ENCODE measurements around the gene CEBPG.

Gene CEBPG

DNA sequence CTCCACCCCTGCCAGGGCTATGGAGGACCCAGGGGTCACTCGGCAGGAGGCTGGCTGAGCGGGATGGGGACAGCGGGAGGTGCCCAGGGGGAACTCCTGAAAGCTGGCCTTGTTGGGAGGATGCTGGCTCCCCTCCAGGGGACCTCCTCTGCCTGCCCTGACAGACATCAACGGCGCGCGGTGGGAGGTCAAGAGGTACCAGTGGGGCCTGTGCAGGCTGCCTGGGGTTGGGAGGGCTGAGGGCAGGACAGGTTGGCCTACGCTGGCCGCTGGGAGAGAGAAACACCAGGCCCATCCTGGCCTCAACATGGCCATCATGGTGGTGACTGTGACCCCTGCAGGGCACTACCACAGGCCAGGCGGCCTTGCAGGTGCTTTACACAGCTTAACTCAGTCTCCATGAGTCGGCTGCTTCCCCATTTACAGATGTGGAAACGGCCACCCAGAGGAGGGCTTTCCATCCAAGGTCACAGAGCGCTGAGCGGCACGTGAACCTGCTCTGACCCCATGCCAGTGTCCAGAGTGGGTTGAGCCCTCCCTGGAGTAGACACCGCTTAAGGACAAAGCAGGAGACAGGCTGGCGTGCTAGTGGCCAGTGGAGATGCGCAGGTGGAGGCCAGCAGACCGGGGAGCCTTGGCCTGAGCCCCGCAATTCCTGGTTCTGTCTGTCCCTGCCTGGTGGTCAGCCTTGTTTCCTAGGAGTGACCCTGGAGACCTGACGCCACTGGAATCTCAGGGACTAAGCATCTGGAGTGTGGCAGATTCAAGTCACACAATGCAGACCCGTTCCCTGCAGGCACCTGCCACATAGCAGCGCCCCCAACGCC is 27.6 kb downstream of the CEBPG start:
- H3K4me3 ChIP-seq (ENCODE audit: low read depth, low read length) = no peak overlapping the region

DNA sequence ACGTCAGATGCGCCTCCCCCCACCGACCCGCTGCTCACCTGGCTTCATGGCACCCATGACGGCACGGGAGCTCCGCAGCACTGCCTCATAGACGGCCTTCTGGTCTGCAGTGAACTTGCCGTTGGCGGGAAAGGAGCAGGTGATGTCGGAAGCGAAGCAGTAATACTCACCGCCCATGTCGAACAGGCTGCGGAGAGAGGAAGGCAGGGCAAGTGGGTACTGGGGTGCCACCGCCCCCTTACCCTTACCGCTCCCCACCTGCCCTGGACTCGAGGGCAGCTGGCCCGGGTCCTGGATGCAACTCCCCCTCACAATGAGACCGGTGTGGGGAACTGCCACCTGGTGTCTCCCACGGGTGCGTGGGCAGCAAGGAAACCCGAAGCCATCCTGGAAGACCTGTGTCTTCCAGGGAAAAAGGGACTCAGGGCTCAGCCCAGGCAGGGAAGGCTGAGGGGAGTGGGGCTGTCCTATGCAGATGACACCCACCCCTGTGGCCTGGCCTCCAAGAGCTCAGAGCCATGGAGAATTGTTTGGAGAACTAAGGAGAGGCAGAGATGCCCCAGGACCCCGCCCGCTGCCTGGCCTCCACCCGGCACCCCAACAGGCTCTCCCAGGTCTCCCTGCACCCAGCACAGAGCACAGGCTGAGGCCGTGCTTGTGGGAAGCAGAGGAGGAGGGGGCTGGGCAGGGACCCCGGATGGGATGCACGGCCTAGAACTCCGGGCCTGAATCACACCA is 28.3 kb downstream of the CEBPG start:
- DNase-seq (ENCODE audit: low read depth) = no peak
- TF ChIP-seq, protein P1, sequence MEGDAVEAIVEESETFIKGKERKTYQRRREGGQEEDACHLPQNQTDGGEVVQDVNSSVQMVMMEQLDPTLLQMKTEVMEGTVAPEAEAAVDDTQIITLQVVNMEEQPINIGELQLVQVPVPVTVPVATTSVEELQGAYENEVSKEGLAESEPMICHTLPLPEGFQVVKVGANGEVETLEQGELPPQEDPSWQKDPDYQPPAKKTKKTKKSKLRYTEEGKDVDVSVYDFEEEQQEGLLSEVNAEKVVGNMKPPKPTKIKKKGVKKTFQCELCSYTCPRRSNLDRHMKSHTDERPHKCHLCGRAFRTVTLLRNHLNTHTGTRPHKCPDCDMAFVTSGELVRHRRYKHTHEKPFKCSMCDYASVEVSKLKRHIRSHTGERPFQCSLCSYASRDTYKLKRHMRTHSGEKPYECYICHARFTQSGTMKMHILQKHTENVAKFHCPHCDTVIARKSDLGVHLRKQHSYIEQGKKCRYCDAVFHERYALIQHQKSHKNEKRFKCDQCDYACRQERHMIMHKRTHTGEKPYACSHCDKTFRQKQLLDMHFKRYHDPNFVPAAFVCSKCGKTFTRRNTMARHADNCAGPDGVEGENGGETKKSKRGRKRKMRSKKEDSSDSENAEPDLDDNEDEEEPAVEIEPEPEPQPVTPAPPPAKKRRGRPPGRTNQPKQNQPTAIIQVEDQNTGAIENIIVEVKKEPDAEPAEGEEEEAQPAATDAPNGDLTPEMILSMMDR (IDR thresholded peaks at IDR 0.05; ENCODE audit: control insufficient read depth, extremely low read depth, insufficient read depth) = no peak
- no peak overlapping the region for H3K4me3 ChIP-seq (ENCODE audit: low read depth, low read length)

More for the DNA sequence above, 27.6 kb downstream of the CEBPG start:
- TF ChIP-seq, protein P1 (IDR thresholded peaks at IDR 0.05; ENCODE audit: control insufficient read depth, extremely low read depth, insufficient read depth) = no peak
- DNase-seq (ENCODE audit: low read depth) = no peak

GRCh38 chr19:33402421-33403220 is 29.1 kb downstream of the CEBPG start:
- H3K4me3 ChIP-seq (ENCODE audit: low read depth, low read length) = no peak overlapping the region
- TF ChIP-seq, protein P1 (IDR thresholded peaks at IDR 0.05; ENCODE audit: control insufficient read depth, extremely low read depth, insufficient read depth) = peak; percentile 34; the same call in 1 of the 2 replicates
- no peak for DNase-seq (ENCODE audit: low read depth)

DNA sequence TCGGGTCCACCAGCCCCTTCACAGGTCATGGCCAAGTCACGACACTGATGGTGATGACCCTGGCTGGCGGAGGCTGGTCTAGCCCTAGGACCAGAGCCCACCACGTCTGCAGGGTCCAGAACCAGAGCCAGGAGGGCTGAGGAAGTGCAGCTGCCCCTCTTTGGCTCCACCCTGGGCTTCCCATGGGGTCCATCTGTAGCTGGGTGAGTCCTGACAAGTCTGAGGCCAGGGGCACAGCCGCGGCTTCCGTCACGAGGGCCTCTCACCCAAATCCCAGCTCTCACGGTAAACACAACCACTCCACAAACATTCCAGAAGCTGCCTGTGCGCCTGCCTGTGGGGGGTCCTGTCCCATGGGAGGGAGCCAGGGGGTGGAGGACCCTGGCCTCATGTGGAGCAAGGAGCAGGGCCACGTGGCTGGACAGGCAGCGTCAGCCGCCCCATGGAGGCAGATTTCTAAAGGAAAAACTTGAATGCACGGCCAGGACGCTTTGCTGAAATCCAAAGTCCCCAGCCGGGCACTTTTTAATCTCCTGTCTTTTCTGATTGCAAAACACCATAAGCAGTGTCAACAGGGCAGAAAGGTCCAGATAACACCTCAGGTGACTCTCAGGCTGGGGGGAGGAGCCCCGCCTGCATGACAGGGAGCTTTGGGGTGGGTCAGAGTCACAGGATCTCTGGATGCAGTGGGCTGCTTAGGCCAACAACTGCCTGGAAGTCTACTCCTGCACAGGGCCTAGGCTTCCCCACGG is 29.9 kb downstream of the CEBPG start:
- TF ChIP-seq, protein P1 (IDR thresholded peaks at IDR 0.05; ENCODE audit: control insufficient read depth, extremely low read depth, insufficient read depth) = no peak
- DNase-seq (ENCODE audit: low read depth) = no peak
- H3K4me3 ChIP-seq (ENCODE audit: low read depth, low read length) = no peak overlapping the region

DNA sequence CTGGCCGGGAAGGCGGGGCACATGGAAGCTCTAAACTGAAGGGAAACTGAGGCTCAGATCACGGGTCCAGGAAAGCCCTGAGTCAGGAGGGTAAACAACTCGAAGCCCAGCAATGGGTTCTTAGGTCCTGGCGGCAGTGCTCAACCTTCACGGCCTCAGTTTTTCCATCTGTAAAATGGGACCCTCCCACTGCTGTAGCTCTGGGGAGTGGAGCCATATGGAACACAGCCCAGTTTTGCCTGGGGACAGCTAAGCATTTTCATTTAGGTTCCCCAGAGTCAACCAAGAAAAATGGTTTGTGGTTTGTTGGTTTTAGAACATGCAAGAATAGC is 30.4 kb downstream of the CEBPG start:
- TF ChIP-seq, protein P1 (IDR thresholded peaks at IDR 0.05; ENCODE audit: control insufficient read depth, extremely low read depth, insufficient read depth) = no peak
- H3K4me3 ChIP-seq (ENCODE audit: low read depth, low read length) = no peak overlapping the region
- no peak for DNase-seq (ENCODE audit: low read depth)
